ENCODE data around the gene BNC2.

The BNC2 gene

GRCh38 chr9:16811987-16812685 is 58.3 kb downstream of the BNC2 start:
- DNase-seq, result no peak

GRCh38 chr9:16809912-16810610 is 60.4 kb downstream of the BNC2 start:
- no peak for DNase-seq

GRCh38 chr9:16806674-16807073 is 63.8 kb downstream of the BNC2 start:
- no peak for DNase-seq

GRCh38 chr9:16803648-16804047 is 66.8 kb downstream of the BNC2 start:
- DNase-seq, result no peak

- no peak for DNase-seq
Observed at GRCh38 chr9:16801871-16802466, 68.5 kb downstream of the BNC2 start.

GRCh38 chr9:16796304-16796825 is 74.1 kb downstream of the BNC2 start:
- no peak for DNase-seq

GRCh38 chr9:16794871-16795639 is 75.4 kb downstream of the BNC2 start:
- DNase-seq, result peak; percentile 97

- DNase-seq, result no peak
Observed at GRCh38 chr9:16794103-16794502, 76.4 kb downstream of the BNC2 start.

GRCh38 chr9:16787724-16788123 is 82.7 kb downstream of the BNC2 start:
- peak; percentile 68 for DNase-seq

GRCh38 chr9:16784002-16784401 is 86.5 kb downstream of the BNC2 start:
- no peak for DNase-seq

GRCh38 chr9:16782490-16782889 is 88.0 kb downstream of the BNC2 start:
- no peak for DNase-seq

- no peak for DNase-seq
Observed at GRCh38 chr9:16775330-16775729, 95.1 kb downstream of the BNC2 start.

- no peak for DNase-seq
Observed at GRCh38 chr9:16773617-16774016, 96.9 kb downstream of the BNC2 start.

- DNase-seq, result no peak
Observed at GRCh38 chr9:16773116-16773515, 97.4 kb downstream of the BNC2 start.

GRCh38 chr9:16771356-16771755 is 99.1 kb downstream of the BNC2 start:
- no peak for DNase-seq

GRCh38 chr9:16769291-16769690 is 101.2 kb downstream of the BNC2 start:
- no peak for DNase-seq

GRCh38 chr9:16768816-16769215 is 101.7 kb downstream of the BNC2 start:
- DNase-seq, result no peak

GRCh38 chr9:16767366-16767765 is 103.1 kb downstream of the BNC2 start:
- DNase-seq, result no peak

GRCh38 chr9:16763946-16764345 is 106.5 kb downstream of the BNC2 start:
- no peak for DNase-seq

- DNase-seq, result no peak
Observed at GRCh38 chr9:16755467-16756160, 114.9 kb downstream of the BNC2 start.

GRCh38 chr9:16754662-16755061 is 115.8 kb downstream of the BNC2 start:
- no peak for DNase-seq

- DNase-seq, result no peak
Observed at GRCh38 chr9:16753256-16753655, 117.2 kb downstream of the BNC2 start.

GRCh38 chr9:16752601-16753000 is 117.9 kb downstream of the BNC2 start:
- DNase-seq, result no peak

All from fibroblast of skin of right biceps (primary cell).